NCI-H345 treated with DMSO at 0.1 percent for 48 hours (cell line): ENCODE measurements around the gene SLC3A2.
"Not testable (repeated sequence)": the region's sequence is repeated elsewhere in the genome, so short reads cannot be mapped to it uniquely, and the experiment has no call there.

ENCODE experiments used
- DNase-seq: peaks from one replicate; lab custom pipeline; 2025; ENCODE audit not compliant: unreplicated experiment; lab: John Stamatoyannopoulos, UW

The SLC3A2 gene

GRCh38 chr11:62852523-62853188 is 28.0 kb upstream of the SLC3A2 start:
- DNase-seq = no peak

- no peak for DNase-seq
Measured at GRCh38 chr11:62853279-62853965, 27.3 kb upstream of the SLC3A2 start.

GRCh38 chr11:62854013-62854824 is 26.5 kb upstream of the SLC3A2 start:
- no peak for DNase-seq

GRCh38 chr11:62854825-62855570 is 25.7 kb upstream of the SLC3A2 start:
- DNase-seq = no peak

GRCh38 chr11:62855571-62856332 is 24.9 kb upstream of the SLC3A2 start:
- DNase-seq = peak; percentile 95

GRCh38 chr11:62856333-62856895 is 24.3 kb upstream of the SLC3A2 start:
- DNase-seq = no peak

- no peak for DNase-seq
Measured at GRCh38 chr11:62857541-62857982, 23.1 kb upstream of the SLC3A2 start.

GRCh38 chr11:62858201-62858600 is 22.5 kb upstream of the SLC3A2 start:
- DNase-seq = no peak

GRCh38 chr11:62859281-62859703 is 21.4 kb upstream of the SLC3A2 start:
- DNase-seq = not testable (repeated sequence)

GRCh38 chr11:62860835-62861563 is 19.7 kb upstream of the SLC3A2 start:
- no peak for DNase-seq

- DNase-seq = not testable (repeated sequence)
Measured at GRCh38 chr11:62861564-62862192, 19.0 kb upstream of the SLC3A2 start.

- DNase-seq = no peak
Measured at GRCh38 chr11:62863687-62864335, 16.9 kb upstream of the SLC3A2 start.

GRCh38 chr11:62865635-62866034 is 15.1 kb upstream of the SLC3A2 start:
- DNase-seq = no peak

- no peak for DNase-seq
Measured at GRCh38 chr11:62874851-62875250, 5.8 kb upstream of the SLC3A2 start.

- no peak for DNase-seq
Measured at GRCh38 chr11:62875698-62876478, 4.8 kb upstream of the SLC3A2 start.

GRCh38 chr11:62876712-62877111 is 4.0 kb upstream of the SLC3A2 start:
- no peak for DNase-seq

- no peak for DNase-seq
Measured at GRCh38 chr11:62879235-62879978, 1.3 kb upstream of the SLC3A2 start.
